ENCODE results near the gene OR2L5. TPM values are rescaled to one million over a fixed set of nuclear protein-coding genes. Genes with fewer than 3 reads are reported as not detected.

OR2L5 gene
- total RNA-seq, 3 donors from 2014 or later = not detected

DNA sequence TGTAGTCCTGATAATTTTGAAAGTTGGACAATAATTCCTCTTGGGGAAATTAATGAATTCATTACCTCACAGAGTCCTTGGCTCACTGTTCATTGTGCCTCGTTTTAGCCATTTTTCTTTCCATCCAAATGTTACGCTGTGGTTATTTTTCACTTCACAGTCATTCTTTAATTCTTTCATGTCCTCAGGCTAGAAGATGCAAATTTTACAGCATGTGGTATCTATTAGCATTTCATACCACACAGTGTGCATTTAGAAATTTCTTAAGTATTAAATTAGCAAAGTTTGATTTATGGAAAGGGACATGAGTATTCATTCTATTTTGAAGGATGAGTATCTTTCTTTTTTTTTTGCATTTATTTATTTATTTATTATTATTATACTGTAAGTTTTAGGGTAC, 51.6 kb downstream of the OR2L5 start:
- H3K4me3 Mint-ChIP-seq = no peak overlapping the region
- ATAC-seq (no peak), DNase-seq (no peak)
- H3K27me3 Mint-ChIP-seq (ENCODE audit: low read depth) = peaks cover 4% of the 10 kb centered on the region
- no peaks in the 10 kb centered on the region for H3K36me3 Mint-ChIP-seq (ENCODE audit: insufficient read depth)
- no peaks in the 10 kb centered on the region for H3K4me1 Mint-ChIP-seq (ENCODE audit: low read depth)
- H3K9me3 Mint-ChIP-seq = peaks cover 4% of the 10 kb centered on the region

DNA sequence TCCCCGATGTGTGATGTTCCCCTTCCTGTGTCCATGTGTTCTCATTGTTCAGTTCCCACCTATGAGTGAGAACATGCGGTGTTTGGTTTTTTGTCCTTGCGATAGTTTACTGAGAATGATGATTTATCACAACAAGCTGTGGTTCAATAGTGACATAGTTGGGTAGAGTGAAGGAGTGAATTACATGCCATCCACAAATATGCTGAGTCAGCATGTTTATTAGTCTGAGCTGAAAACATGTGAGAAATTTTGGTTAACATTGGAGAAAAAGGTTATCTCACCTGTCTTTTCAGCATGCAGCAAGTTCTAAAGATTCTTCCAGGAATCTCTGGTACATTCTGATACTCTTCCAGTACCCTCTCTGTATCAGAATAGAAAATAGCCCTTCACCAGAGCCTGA, 52.1 kb downstream of the OR2L5 start:
- Mint-ChIP-seq H3K36me3 (ENCODE audit: insufficient read depth) (no peaks in the 10 kb centered on the region), H3K27me3 (ENCODE audit: low read depth) (peaks cover 4% of the 10 kb centered on the region), H3K9me3 (peaks cover 8% of the 10 kb centered on the region), H3K4me3 (no peak overlapping the region), H3K4me1 (ENCODE audit: low read depth) (no peaks in the 10 kb centered on the region)
- DNase-seq (no peak), ATAC-seq (no peak)

Other genes with a start within 250 kb of the OR2L5 start
- gene OR14A16, start 189.5 kb upstream of the OR2L5 start, total RNA-seq = not detected
- gene OR11L1, start 171.8 kb upstream of the OR2L5 start, total RNA-seq = not detected
- gene TRIM58, start 156.5 kb upstream of the OR2L5 start, total RNA-seq = under 1 TPM; 0.11 to 0.28 (median 0.18) TPM
- not detected for gene OR2W3, start 118.1 kb upstream of the OR2L5 start, total RNA-seq
- not detected for gene OR2T8, start 93.4 kb upstream of the OR2L5 start, total RNA-seq
- not detected for gene OR2AJ1, start 88.8 kb upstream of the OR2L5 start, total RNA-seq
- gene OR2L8, start 64.8 kb upstream of the OR2L5 start, total RNA-seq = not detected
- gene OR2AK2, start 48.4 kb upstream of the OR2L5 start, total RNA-seq = not detected
- under 1 TPM in 1 of 3 donors, not detected in 2; 0.05 TPM for gene OR2L2, start 16.4 kb downstream of the OR2L5 start, total RNA-seq
- not detected for gene OR2L3, start 33.2 kb downstream of the OR2L5 start, total RNA-seq
- not detected for gene OR2L13, start 81.5 kb downstream of the OR2L5 start, total RNA-seq
- gene OR2M5, start 131.5 kb downstream of the OR2L5 start, total RNA-seq = not detected
- not detected for gene OR2M2, start 161.2 kb downstream of the OR2L5 start, total RNA-seq
- not detected for gene OR2M3, start 183.6 kb downstream of the OR2L5 start, total RNA-seq
- not detected for gene OR2M4, start 217.8 kb downstream of the OR2L5 start, total RNA-seq

Measured in activated T-cell treated with anti-CD3 and anti-CD28 coated beads, Interleukin-2, amount 50 U/mL, for 4 hours (primary cell).